PC-9 (cell line): ENCODE measurements around the gene CBFA2T3. TPM values are rescaled to one million over a fixed set of nuclear protein-coding genes. Genes with fewer than 3 reads are reported as not detected.
"Not testable (repeated sequence)": the region's sequence is repeated elsewhere in the genome, so short reads cannot be mapped to it uniquely, and the experiment has no call there.

ENCODE experiments used
- BruUV-seq: library from RNA; stranded (reverse); fragments of 400-500 nt; replicated peaks from 2 replicates; lab custom pipeline; 2021; lab: Mats Ljungman, UMichigan
- CTCF ChIA-PET: fragments of 300-600 bp; sonication (Branson Sonifier 250); formaldehyde crosslinking; loops from one replicate; lab custom pipeline; 2022; ENCODE audit warnings: antibody characterized with exemption; lab: Charles Lee
- POLR2A ChIA-PET: fragments of 300-600 bp; sonication (Branson Sonifier 250); formaldehyde crosslinking; loops from one replicate; lab custom pipeline; 2022; ENCODE audit warnings: antibody characterized with exemption; ENCODE audit not compliant: unreplicated experiment; lab: Charles Lee
- DNase-seq, 2 experiments: peaks; one replicate each; pipeline versions ENCODE4 v3.0.0 to v3.0.0-alpha.2; 2015 to 2022; ENCODE audit warnings: mixed read lengths in 1 of 2
- H2AFZ ChIP-seq: fragments of 200-600 bp; sonication (generic); 2 replicates; pipeline ENCODE4 v1.8.1; 2017; ENCODE audit warnings: antibody characterized with exemption
- H3F3A ChIP-seq: fragments of 200-600 bp; sonication (generic); 2 replicates; pipeline ENCODE4 v1.8.1; 2017; ENCODE audit warnings: antibody characterized with exemption, mild to moderate bottlenecking, low read depth; ENCODE audit not compliant: insufficient read depth
- H3K27ac ChIP-seq: fragments of 200-600 bp; sonication (generic); 2 replicates; pipeline ENCODE4 v1.6.1; 2016; ENCODE audit warnings: mixed run types
- H3K27me3 ChIP-seq: fragments of 200-600 bp; sonication (generic); 2 replicates; pipeline ENCODE4 v1.6.1; 2016; ENCODE audit warnings: low read depth, mixed run types; ENCODE audit not compliant: insufficient read depth
- H3K36me3 ChIP-seq: fragments of 200-600 bp; sonication (generic); 2 replicates; pipeline ENCODE4 v1.6.1; 2016; ENCODE audit warnings: low read depth, mixed run types
- H3K4me1 ChIP-seq: fragments of 200-600 bp; sonication (generic); replicated peaks from 2 replicates; pipeline ENCODE4 v1.6.1; 2016; ENCODE audit warnings: mixed run types; ENCODE audit not compliant: insufficient read depth
- H3K4me2 ChIP-seq: fragments of 200-600 bp; sonication (generic); 2 replicates; pipeline ENCODE4 v1.6.1; 2017; ENCODE audit warnings: mixed run types
- H3K4me3 ChIP-seq: fragments of 200-600 bp; sonication (generic); 2 replicates; pipeline ENCODE4 v1.6.1; 2016; ENCODE audit warnings: mixed run types
- H3K79me2 ChIP-seq: fragments of 200-600 bp; sonication (generic); 2 replicates; pipeline ENCODE4 v1.6.1; 2017; ENCODE audit warnings: low read depth, mixed run types
- H3K9me2 ChIP-seq: fragments of 200-600 bp; sonication (generic); 2 replicates; pipeline ENCODE4 v1.8.1; 2017; ENCODE audit warnings: mild to moderate bottlenecking; ENCODE audit not compliant: insufficient read depth
- H3K9me3 ChIP-seq: fragments of 200-600 bp; sonication (generic); 2 replicates; pipeline ENCODE4 v1.8.1; 2016; ENCODE audit warnings: low read depth; ENCODE audit not compliant: insufficient read depth
- H4K20me1 ChIP-seq: fragments of 200-600 bp; sonication (generic); 2 replicates; pipeline ENCODE4 v1.8.1; 2017; ENCODE audit not compliant: insufficient read depth
- CTCF ChIP-seq: fragments of 200-600 bp; sonication (generic); conservative IDR thresholded peaks from 2 replicates; pipeline ENCODE4 v1.6.1; 2017; ENCODE audit warnings: mixed run types, antibody characterized with exemption, mild to moderate bottlenecking, moderate library complexity
- EZH2 ChIP-seq: fragments of 200-600 bp; sonication (generic); IDR thresholded peaks from 2 replicates; pipeline ENCODE4 v1.8.0; 2017; ENCODE audit warnings: antibody characterized with exemption, low read depth
- intact Hi-C: fragments of 100-400 bp; cut with micrococcal nuclease; formaldehyde crosslinking; loops from one replicate; pipeline ENCODE4 v1.10.0; 2022; ENCODE audit not compliant: unreplicated experiment
- total RNA-seq: library from RNA; stranded (reverse); gene quantifications from 2 replicates; pipeline ENCODE4 v1.2.3, GENCODE V29; 2021

Gene CBFA2T3
- total RNA-seq, 1 experiment from 2014 or later, result 1.0 TPM

DNA sequence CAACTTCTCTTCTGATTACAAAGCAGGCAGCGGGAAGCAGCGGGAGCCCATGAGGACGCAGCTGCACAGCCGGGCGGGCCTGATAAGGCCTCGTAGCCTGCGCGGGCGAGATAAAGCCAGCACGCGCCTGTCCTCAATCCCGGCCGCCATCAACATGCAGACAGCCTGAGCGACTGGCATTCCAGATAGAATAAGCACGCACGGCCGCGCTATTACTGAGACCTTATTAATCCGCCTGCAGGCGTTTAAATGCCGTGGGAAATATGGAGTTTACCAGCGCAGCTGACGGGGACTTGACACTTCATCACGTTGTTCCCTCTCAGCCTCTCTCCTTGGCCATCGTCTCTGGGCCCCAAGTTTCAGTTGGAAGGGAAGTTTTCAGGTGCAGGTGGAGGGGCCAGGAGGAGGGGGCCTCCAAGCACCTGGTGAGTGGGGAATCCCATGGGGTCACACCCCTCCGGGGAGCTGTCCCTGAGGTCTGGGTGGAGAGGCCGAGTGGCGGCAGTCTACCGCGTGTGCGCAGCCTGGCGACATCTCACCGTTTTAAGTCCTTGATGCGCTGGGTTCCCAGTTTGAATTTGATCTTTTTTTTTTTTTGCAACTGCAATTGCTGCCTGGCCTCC lies 27.3 kb upstream of the CBFA2T3 start:
- Histone ChIP-seq H3F3A (no peaks in the 10 kb centered on the region), H3K27ac (no peak overlapping the region), H4K20me1 (no peaks in the 10 kb centered on the region), H3K27me3 (peaks cover 43% of the 10 kb centered on the region), H3K4me1 (no peaks in the 10 kb centered on the region), H3K4me2 (no peak overlapping the region), H3K9me2 (no peaks in the 10 kb centered on the region), H3K9me3 (no peaks in the 10 kb centered on the region), H3K4me3 (no peak overlapping the region), H3K79me2 (no peaks in the 10 kb centered on the region), H3K36me3 (no peaks in the 10 kb centered on the region), H2AFZ (no peak overlapping the region)
- BruUV-seq, result no TSS peak
- POLR2A ChIA-PET, result no interaction called here
- TF ChIP-seq EZH2 (no peak), CTCF (no peak)
- CTCF ChIA-PET, result no interaction called here
- no peak for DNase-seq
- intact Hi-C loops, result no loop called here

- Histone ChIP-seq H3K27me3 (peaks cover 43% of the 10 kb centered on the region), H3K9me3 (0 out of 2 replicates have a peak, but pooled peaks cover 3% of the 10 kb centered on the region), H3K79me2 (no peaks in the 10 kb centered on the region), H2AFZ (no peak overlapping the region), H3K4me2 (no peak overlapping the region), H3F3A (no peaks in the 10 kb centered on the region), H3K27ac (no peak overlapping the region), H4K20me1 (no peaks in the 10 kb centered on the region), H3K4me3 (no peak overlapping the region), H3K9me2 (no peaks in the 10 kb centered on the region), H3K36me3 (no peaks in the 10 kb centered on the region), H3K4me1 (no peaks in the 10 kb centered on the region)
- TF ChIP-seq CTCF, result no peak
- TF ChIP-seq EZH2, result no peak
- ChIA-PET POLR2A (no interaction called here), CTCF (no interaction called here)
- intact Hi-C loops, result no loop called here
- DNase-seq, result no peak
- BruUV-seq, result no TSS peak
Measured at GRCh38 chr16:89003831-89004208, 26.8 kb upstream of the CBFA2T3 start.

DNA sequence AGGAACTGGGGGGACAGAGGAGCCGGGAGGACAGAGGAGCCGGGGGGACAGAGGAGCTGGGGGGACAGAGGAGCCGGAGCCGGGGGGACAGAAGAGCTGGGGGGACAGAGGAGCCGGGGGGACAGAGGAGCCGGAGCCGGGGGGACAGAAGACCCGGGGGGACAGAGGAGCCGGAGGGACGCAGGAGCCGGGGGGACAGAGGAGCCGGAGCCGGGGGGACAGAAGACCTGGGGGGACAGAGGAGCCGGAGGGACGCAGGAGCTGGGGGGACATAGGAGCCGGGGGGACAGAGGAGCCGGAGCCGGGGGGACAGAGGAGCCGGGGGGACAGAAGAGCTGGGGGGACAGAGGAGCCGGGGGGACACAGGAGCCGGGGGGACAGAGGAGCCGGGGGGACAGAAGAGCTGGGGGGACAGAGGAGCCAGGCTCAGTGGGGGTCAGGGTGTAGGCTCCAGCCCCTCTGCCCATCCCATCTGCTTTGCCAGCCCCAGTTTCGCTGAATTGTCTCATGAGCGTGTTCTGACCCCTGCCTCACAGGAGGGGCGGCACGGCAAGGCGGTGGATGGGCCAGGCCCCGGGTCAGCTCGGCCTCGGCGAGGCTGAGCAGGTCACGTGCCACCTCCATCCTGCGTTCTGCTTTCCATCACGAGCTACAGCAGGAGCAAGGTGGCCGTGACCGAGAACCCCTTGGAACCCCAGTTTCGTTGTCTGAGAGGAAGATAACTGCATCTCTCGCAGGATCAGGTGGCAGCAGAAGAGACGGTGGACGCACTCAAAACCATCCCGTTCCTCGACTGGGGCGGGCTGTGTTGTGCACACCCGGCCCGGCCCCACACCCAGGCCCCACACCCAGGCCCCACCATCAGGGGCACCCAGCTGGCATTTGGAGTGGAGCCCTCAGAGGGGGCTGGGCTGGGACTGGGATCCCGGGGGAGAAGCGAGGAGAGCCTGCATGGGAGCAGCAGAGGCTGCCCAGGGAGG lies 26.1 kb upstream of the CBFA2T3 start:
- CTCF ChIA-PET, result interaction anchor here (1.3 kb wide), 1 partner anchor 77 kb away, joined by 7 read pairs; no protein-coding TSS in a partner anchor
- no peak for DNase-seq
- H3K9me3 ChIP-seq, result 0 out of 2 replicates have a peak, but pooled peaks cover 3% of the 10 kb centered on the region
- no peak overlapping the region for H2AFZ ChIP-seq
- no TSS peak for BruUV-seq
- no peak overlapping the region for H3K4me3 ChIP-seq
- TF ChIP-seq CTCF (no peak), EZH2 (no peak)
- no peaks in the 10 kb centered on the region for H3K9me2 ChIP-seq
- no peaks in the 10 kb centered on the region for H3K36me3 ChIP-seq
- H3K27me3 ChIP-seq, result peaks cover 45% of the 10 kb centered on the region
- POLR2A ChIA-PET, result no interaction called here
- no peak overlapping the region for H3K4me2 ChIP-seq
- no peak overlapping the region for H3K27ac ChIP-seq
- intact Hi-C loops, result no loop called here
- no peaks in the 10 kb centered on the region for H4K20me1 ChIP-seq
- no peaks in the 10 kb centered on the region for H3F3A ChIP-seq
- H3K4me1 ChIP-seq, result no peaks in the 10 kb centered on the region
- H3K79me2 ChIP-seq, result no peaks in the 10 kb centered on the region

GRCh38 chr16:89002081-89002480 lies 25.1 kb upstream of the CBFA2T3 start:
- H3K4me3 ChIP-seq, DNase-seq, CTCF ChIA-PET, H3K79me2 ChIP-seq, H3K9me3 ChIP-seq, H3K27ac ChIP-seq, H3K4me1 ChIP-seq, H3K4me2 ChIP-seq, H4K20me1 ChIP-seq, intact Hi-C loops, H3K36me3 ChIP-seq, H2AFZ ChIP-seq, H3F3A ChIP-seq, H3K9me2 ChIP-seq, BruUV-seq: not testable (repeated sequence)
- H3K27me3 ChIP-seq, result peaks cover 50% of the 10 kb centered on the region
- POLR2A ChIA-PET, result interaction anchor here (0.6 kb wide), 1 partner anchor 108 kb away, joined by 3 read pairs; no protein-coding TSS in a partner anchor
